K562 (cell line): ENCODE measurements around the gene GPX5. TPM values are rescaled to one million over a fixed set of nuclear protein-coding genes. Genes with fewer than 3 reads are reported as not detected.

Experiments
- ADNP ChIP-seq: fragments of 200-800 bp; sonication (Bioruptor generic); IDR thresholded peaks from 2 replicates; pipeline ENCODE4 v1.6.1; 2016; ENCODE audit warnings: missing genetic modification characterization, missing compliant biosample characterization
- ARID1B ChIP-seq: fragments of 450-650 bp; IDR thresholded peaks from 2 replicates; pipeline ENCODE4 v1.6.1; 2016; ENCODE audit warnings: antibody characterized with exemption, mild to moderate bottlenecking, inconsistent platforms
- ARNT ChIP-seq, 2 experiments: fragments of 450-650 bp; IDR thresholded peaks; 2 replicates each; pipeline ENCODE4 v1.6.1; 2016; ENCODE audit warnings: mild to moderate bottlenecking in 1 of 2
- BRD4 ChIP-seq: fragments of 200-600 bp; sonication (generic); IDR thresholded peaks from 2 replicates; pipeline ENCODE4 v1.6.1; 2017; ENCODE audit warnings: inconsistent platforms
- BRF1 ChIP-seq: IDR thresholded peaks from 3 replicates; pipeline ENCODE4 v1.6.1; 2011; ENCODE audit warnings: borderline replicate concordance, mild to moderate bottlenecking; ENCODE audit not compliant: insufficient read length; ENCODE audit errors: extremely low read depth
- CBFA2T3 ChIP-seq: fragments of 450-650 bp; IDR thresholded peaks from 2 replicates; pipeline ENCODE4 v1.6.1; 2017
- CBX3 ChIP-seq, 2 experiments: IDR thresholded peaks; 1 replicate in 1 of 2; 2 replicates in 1 of 2; pipeline ENCODE4 v1.6.1; 2012; ENCODE audit warnings: inconsistent platforms in 2 of 2, low read length in 2 of 2, borderline replicate concordance in 1 of 2, control low read depth in 1 of 2
- CC2D1A ChIP-seq: fragments of 450-650 bp; IDR thresholded peaks from 2 replicates; pipeline ENCODE4 v1.6.1; 2017; ENCODE audit warnings: mild to moderate bottlenecking
- CSDE1 ChIP-seq, 2 experiments: fragments of 450-650 bp; IDR thresholded peaks; 2 replicates each; pipeline ENCODE4 v1.6.1; 2016; ENCODE audit warnings: mild to moderate bottlenecking in 1 of 2
- ELF1 ChIP-seq: fragments of 200-800 bp; sonication (Bioruptor generic); IDR thresholded peaks from 2 replicates; pipeline ENCODE4 v1.6.1; 2016; ENCODE audit warnings: missing genetic modification characterization, missing compliant biosample characterization
- FOXA3 ChIP-seq, 2 experiments: fragments of 450-650 bp in 1 of 2; sonication (generic) in 1 of 2; formaldehyde crosslinking; IDR thresholded peaks in 1 of 2; conservative IDR thresholded peaks in 1 of 2; 2 replicates each; pipeline versions ENCODE4 v1.4.0 to v1.8.0; 2020 to 2022; ENCODE audit warnings: mild to moderate bottlenecking in 2 of 2, missing genetic modification reagents in 1 of 2
- MTA3 ChIP-seq: fragments of 450-650 bp; formaldehyde crosslinking; IDR thresholded peaks from 2 replicates; pipeline ENCODE4 v1.6.1; 2017; ENCODE audit warnings: mild to moderate bottlenecking, borderline replicate concordance
- MYNN ChIP-seq, 2 experiments: sonication (generic); formaldehyde crosslinking in 1 of 2; IDR thresholded peaks; 2 replicates each; pipeline versions ENCODE4 v1.5.0 to v1.6.1; 2016 to 2020; ENCODE audit warnings: antibody characterized with exemption in 1 of 2, missing genetic modification reagents in 1 of 2
- NUFIP1 ChIP-seq: fragments of 450-650 bp; IDR thresholded peaks from 2 replicates; pipeline ENCODE4 v1.6.1; 2018; ENCODE audit not compliant: partially characterized antibody
- PHTF2 ChIP-seq: fragments of 250-450 bp; sonication (Bioruptor Pico); IDR thresholded peaks from 2 replicates; pipeline ENCODE4 v1.5.0; 2021; ENCODE audit warnings: mild to moderate bottlenecking
- RBM22 ChIP-seq: fragments of 200-400 bp; formaldehyde crosslinking; IDR thresholded peaks from 2 replicates; pipeline ENCODE4 v1.6.1; 2018; ENCODE audit warnings: low read length, low read depth; ENCODE audit not compliant: poor library complexity, severe bottlenecking
- STAT5A ChIP-seq: IDR thresholded peaks from 2 replicates; pipeline ENCODE4 v1.6.1; 2012; ENCODE audit warnings: low read length, inconsistent platforms, borderline replicate concordance
- TCF3 ChIP-seq: sonication (generic); formaldehyde crosslinking; IDR thresholded peaks from 2 replicates; pipeline ENCODE4 v1.4.0; 2020; ENCODE audit warnings: mild to moderate bottlenecking, missing genetic modification reagents
- ZBTB7A ChIP-seq: IDR thresholded peaks from 2 replicates; pipeline ENCODE4 v1.6.1; 2011; ENCODE audit warnings: low read depth, mild to moderate bottlenecking, low read length, moderate library complexity, borderline replicate concordance; ENCODE audit not compliant: control insufficient read depth
- ZNF175 ChIP-seq: fragments of 200-800 bp; sonication (Bioruptor generic); IDR thresholded peaks from 2 replicates; pipeline ENCODE4 v1.6.1; 2016; ENCODE audit warnings: low read depth, mild to moderate bottlenecking, missing genetic modification characterization, missing compliant biosample characterization
- ZNF224 ChIP-seq: sonication (generic); formaldehyde crosslinking; IDR thresholded peaks from 2 replicates; pipeline ENCODE4 v1.8.0; 2022; ENCODE audit warnings: mild to moderate bottlenecking, missing genetic modification reagents
- ZNF431 ChIP-seq: sonication (generic); formaldehyde crosslinking; IDR thresholded peaks from 2 replicates; pipeline ENCODE4 v1.8.0; 2022; ENCODE audit warnings: mild to moderate bottlenecking, missing genetic modification reagents
- ZNF436 ChIP-seq: fragments of 250-450, 450-650 bp; sonication (Bioruptor Pico); formaldehyde crosslinking; IDR thresholded peaks from 2 replicates; pipeline ENCODE4 v1.7.0; 2020; ENCODE audit warnings: mild to moderate bottlenecking
- ZNF644 ChIP-seq: fragments of 200-800 bp; sonication (Bioruptor generic); IDR thresholded peaks from 2 replicates; pipeline ENCODE4 v1.6.1; 2016; ENCODE audit warnings: low read depth, missing genetic modification characterization, missing compliant biosample characterization
- polyA plus RNA-seq, 8 experiments: library from polyadenylated mRNA; depleted of rRNA in 4 of 8; stranded (reverse) in 5 of 8; unstranded in 3 of 8; fragments of >200 nt; fragmentation: Nextera tagmentation in 2 of 8; fragmentation: Illumina TruSeq in 1 of 8; extraction: Ambion mirVana in 2 of 8; extraction: Trizol in 1 of 8; gene quantifications; 2 replicates each; pipeline versions ENCODE4 v1.2.1 to v1.2.3, GENCODE V29; 2011 to 2014; ENCODE audit warnings: inconsistent platforms in 1 of 8, missing spikeins in 1 of 8
- total RNA-seq, 7 experiments: library from RNA; depleted of rRNA in 6 of 7; stranded (reverse); fragments of >200 nt in 6 of 7; fragmentation: Illumina TruSeq in 2 of 7; extraction: Trizol in 2 of 7; gene quantifications; 2 replicates each; pipeline versions ENCODE4 v1.2.1 to v1.2.3, GENCODE V29; 2011 to 2021; ENCODE audit warnings: low replicate concordance in 1 of 7
- TF ChIP-seq, protein P1 (sequence below): sonication (generic); formaldehyde crosslinking; IDR thresholded peaks from 2 replicates; pipeline ENCODE4 v1.8.0; 2022; ENCODE audit warnings: missing genetic modification reagents, mild to moderate bottlenecking, moderate library complexity, borderline replicate concordance

Gene GPX5
- total and polyA plus RNA-seq, 9 of the 15 experiments (the other 6 are each of a cell fraction or from before 2014, with no cell fraction given), result 0.07 to 0.18 (median 0.15) TPM; not detected in 6

DNA sequence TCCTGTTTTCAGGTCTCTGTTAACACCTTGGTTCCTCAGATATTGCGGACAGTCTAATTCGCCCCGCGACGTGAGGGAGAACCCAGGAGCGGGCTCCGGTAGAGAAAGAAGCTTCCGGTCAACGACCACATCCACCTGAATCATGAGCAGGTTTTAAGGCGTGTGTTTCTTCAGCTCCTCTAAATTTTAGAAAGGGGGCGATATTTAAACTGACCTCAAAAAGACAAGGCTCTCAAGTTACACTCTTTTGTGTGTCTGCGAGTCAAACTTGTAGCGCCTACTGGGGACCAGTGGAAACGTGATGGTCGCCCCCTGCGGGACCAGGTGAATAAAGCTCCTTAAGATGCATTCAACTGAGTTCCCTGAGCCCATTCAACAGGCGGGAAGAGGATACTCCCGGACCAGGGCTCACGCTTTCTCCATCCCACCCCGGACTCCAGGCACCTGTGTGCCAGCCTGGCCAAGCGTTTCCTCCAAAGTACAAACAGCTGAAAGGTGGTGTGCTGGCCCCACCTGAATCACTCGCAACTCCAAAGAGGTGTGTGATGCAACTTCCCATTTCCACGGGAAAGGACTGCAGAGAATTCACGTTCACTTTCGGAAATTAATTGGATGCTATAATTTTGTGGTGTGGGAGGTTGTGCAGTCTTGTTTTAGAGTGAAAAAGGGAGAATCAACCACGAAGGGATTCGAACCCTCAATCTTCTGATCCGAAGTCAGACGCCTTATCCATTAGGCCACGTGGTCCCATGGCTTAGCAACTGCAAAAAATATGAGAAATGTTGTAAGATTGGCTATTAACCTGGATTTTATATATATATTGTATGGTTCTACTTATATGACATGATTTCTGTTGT, 17.0 kb downstream of the GPX5 start (continued):
- TF ChIP-seq CSDE1 (IDR thresholded peaks at IDR 0.05) (peak in 1 of 2 experiments; percentile 88; a peak in 2 of 4 replicates), ZNF175 (0 out of 2 replicates have a peak, but pooled peaks have one; percentile 43), TCF3 (CRISPR knock-in tag) (peak; percentile 53), ARNT (IDR thresholded peaks at IDR 0.05) (peak; percentile 84 to 89; a peak in 3 of 4 replicates), CC2D1A (peak; percentile 82), ZBTB7A (0 out of 2 replicates have a peak, but pooled peaks have one; percentile 24), CBFA2T3 (peak; percentile 50; the same call in 1 of the 2 replicates), PHTF2 (no peak), CBX3 (IDR thresholded peaks at IDR 0.05; ENCODE audit: borderline replicate concordance in 1 of 2, low read length in 2 of 2) (peak in 1 of 2 experiments; percentile 87; a peak in 2 of 3 replicates), ADNP (tag) (peak; percentile 99), MTA3 (peak; percentile 96), STAT5A (peak; percentile 37; the same call in 1 of the 2 replicates), ZNF436 (no peak), ZNF644 (tag) (peak; percentile 78; the same call in 1 of the 2 replicates), RBM22 (peak; percentile 91), ARID1B (peak; percentile 59; the same call in 1 of the 2 replicates), ZNF431 (CRISPR knock-in tag) (no peak; the same call in 1 of the 2 replicates), BRD4 (peak; percentile 97), ELF1 (tag) (peak; percentile 34; the same call in 1 of the 2 replicates), FOXA3 (CRISPR knock-in tag; conservative IDR thresholded peaks at IDR 0.05 in 1 of 2, IDR thresholded peaks at IDR 0.05 in 1 of 2) (0 out of 4 replicates have a peak, but pooled peaks of 1 of the 2 experiments have one; percentile 23), NUFIP1 (no peak), ZNF224 (CRISPR knock-in tag) (no peak), BRF1 (peak; percentile 21), MYNN (IDR thresholded peaks at IDR 0.05) (peak; percentile 80), MYNN (CRISPR knock-in tag; IDR thresholded peaks at IDR 0.05) (no peak)
- TF ChIP-seq, protein P1, sequence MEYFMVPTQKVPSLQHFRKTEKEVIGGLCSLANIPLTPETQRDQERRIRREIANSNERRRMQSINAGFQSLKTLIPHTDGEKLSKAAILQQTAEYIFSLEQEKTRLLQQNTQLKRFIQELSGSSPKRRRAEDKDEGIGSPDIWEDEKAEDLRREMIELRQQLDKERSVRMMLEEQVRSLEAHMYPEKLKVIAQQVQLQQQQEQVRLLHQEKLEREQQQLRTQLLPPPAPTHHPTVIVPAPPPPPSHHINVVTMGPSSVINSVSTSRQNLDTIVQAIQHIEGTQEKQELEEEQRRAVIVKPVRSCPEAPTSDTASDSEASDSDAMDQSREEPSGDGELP (CRISPR knock-in tag), result peak; percentile 96
